ENCODE measurements around the gene KCNB1.

Gene KCNB1

GRCh38 chr20:49344975-49345374, 137.5 kb downstream of the KCNB1 start:
- TF ChIP-seq ZFX (IDR thresholded peaks at IDR 0.05) (no peak), CTCF (conservative IDR thresholded peaks at IDR 0.05) (no peak)
- no peak overlapping the region for H3K27ac ChIP-seq

GRCh38 chr20:49344140-49344539, 138.3 kb downstream of the KCNB1 start:
- TF ChIP-seq ZFX (IDR thresholded peaks at IDR 0.05) (no peak), CTCF (conservative IDR thresholded peaks at IDR 0.05) (no peak)
- H3K27ac ChIP-seq = no peak overlapping the region

- no peak overlapping the region for H3K27ac ChIP-seq
- TF ChIP-seq ZFX (IDR thresholded peaks at IDR 0.05) (no peak), CTCF (conservative IDR thresholded peaks at IDR 0.05) (no peak)
Measured at GRCh38 chr20:49343246-49343645, 139.2 kb downstream of the KCNB1 start.

GRCh38 chr20:49340161-49340966, 142.1 kb downstream of the KCNB1 start:
- TF ChIP-seq ZFX (IDR thresholded peaks at IDR 0.05) (no peak), CTCF (conservative IDR thresholded peaks at IDR 0.05) (no peak)
- no peak overlapping the region for H3K27ac ChIP-seq

GRCh38 chr20:49339123-49339522, 143.3 kb downstream of the KCNB1 start:
- no peak overlapping the region for H3K27ac ChIP-seq
- no peak for TF ChIP-seq CTCF (conservative IDR thresholded peaks at IDR 0.05)
- TF ChIP-seq ZFX (IDR thresholded peaks at IDR 0.05) = no peak

GRCh38 chr20:49338061-49338460, 144.4 kb downstream of the KCNB1 start:
- no peak overlapping the region for H3K27ac ChIP-seq
- TF ChIP-seq CTCF (conservative IDR thresholded peaks at IDR 0.05) (no peak), ZFX (IDR thresholded peaks at IDR 0.05) (no peak)

- H3K27ac ChIP-seq = no peak overlapping the region
- no peak for TF ChIP-seq ZFX (IDR thresholded peaks at IDR 0.05)
- TF ChIP-seq CTCF (conservative IDR thresholded peaks at IDR 0.05) = no peak
Measured at GRCh38 chr20:49337357-49337756, 145.1 kb downstream of the KCNB1 start.
